ENCODE data around the gene EMSY.

- TF ChIP-seq POLR2A (IDR thresholded peaks at IDR 0.05; ENCODE audit: low read length) (no peak), GATA1 (IDR thresholded peaks at IDR 0.05; ENCODE audit: low read depth, low read length) (no peak)
Observed at GRCh38 chr11:76397383-76397782, 47.4 kb upstream of the EMSY start.

Measured in erythroblast (primary cell).